Tibial nerve (tissue), 4 donors: ENCODE results near the gene TRDN. TPM values are rescaled to one million over a fixed set of nuclear protein-coding genes. Genes with fewer than 3 reads are reported as not detected.
"Not testable (repeated sequence)": the region's sequence is repeated elsewhere in the genome, so short reads cannot be mapped to it uniquely, and the experiment has no call there.

Source experiments
- DNase-seq, 2 donors: peaks; one replicate each; pipeline ENCODE4 v3.0.0-alpha.2; 2019; ENCODE audit warnings: low spot score in 2 of 2
- H3K27ac ChIP-seq, 4 donors: fragments of 200-600 bp; sonication (generic) in 3 of 4; one replicate each; pipeline ENCODE4 v1.5.1; 2017 to 2019; ENCODE audit warnings: mild to moderate bottlenecking in 1 of 4
- H3K27me3 ChIP-seq, 2 donors: fragments of 200-600 bp; sonication (generic) in 1 of 2; one replicate each; pipeline versions ENCODE4 v1.5.1 to v1.6.0; 2017 to 2019
- H3K36me3 ChIP-seq, 3 donors: fragments of 200-600 bp; sonication (generic); one replicate each; pipeline ENCODE4 v1.5.1; 2018 to 2019
- H3K4me1 ChIP-seq, 4 donors: fragments of 200-600 bp; sonication (generic) in 3 of 4; one replicate each; pipeline ENCODE4 v1.5.1; 2017 to 2019
- H3K4me3 ChIP-seq, 4 donors: fragments of 200-600 bp; sonication (generic) in 3 of 4; one replicate each; pipeline ENCODE4 v1.5.1; 2017 to 2019; ENCODE audit warnings: mild to moderate bottlenecking in 1 of 4, moderate library complexity in 1 of 4
- H3K9me3 ChIP-seq, 4 donors: fragments of 200-600 bp; sonication (generic) in 3 of 4; one replicate each; pipeline ENCODE4 v1.5.1; 2017 to 2019
- CTCF ChIP-seq, 5 experiments: fragments of 200-600 bp in 3 of 5; fragments of 450-650 bp in 2 of 5; sonication (generic) in 3 of 5; IDR thresholded peaks; one replicate each; pipeline ENCODE4 v1.5.1; 2016 to 2019; ENCODE audit warnings: antibody characterized with exemption in 5 of 5, mild to moderate bottlenecking in 3 of 5, moderate library complexity in 2 of 5
- EP300 ChIP-seq, 2 donors: sonication (generic); formaldehyde crosslinking; IDR thresholded peaks; one replicate each; pipeline ENCODE4 v1.6.1; 2017; ENCODE audit warnings: antibody characterized with exemption in 2 of 2, mild to moderate bottlenecking in 1 of 2
- POLR2A ChIP-seq, 2 donors: fragments of 450-650 bp; IDR thresholded peaks; one replicate each; pipeline ENCODE4 v1.6.1; 2017; ENCODE audit warnings: antibody characterized with exemption in 2 of 2, mild to moderate bottlenecking in 2 of 2, moderate library complexity in 2 of 2
- WGBS, 2 donors: methylation state at CpG; one replicate each; pipeline ENCODE4 v1.1.5; 2018; 5-methylcytosine and 5-hydroxymethylcytosine counted together
- total RNA-seq, 4 donors: library from RNA; depleted of rRNA; stranded (reverse); fragments of >200 nt; gene quantifications; one replicate each; pipeline ENCODE4 v1.1.0, GENCODE V29; 2016

The TRDN gene
- total RNA-seq, 4 donors from 2014 or later: 0.30 to 0.59 TPM; not detected in 2

DNA sequence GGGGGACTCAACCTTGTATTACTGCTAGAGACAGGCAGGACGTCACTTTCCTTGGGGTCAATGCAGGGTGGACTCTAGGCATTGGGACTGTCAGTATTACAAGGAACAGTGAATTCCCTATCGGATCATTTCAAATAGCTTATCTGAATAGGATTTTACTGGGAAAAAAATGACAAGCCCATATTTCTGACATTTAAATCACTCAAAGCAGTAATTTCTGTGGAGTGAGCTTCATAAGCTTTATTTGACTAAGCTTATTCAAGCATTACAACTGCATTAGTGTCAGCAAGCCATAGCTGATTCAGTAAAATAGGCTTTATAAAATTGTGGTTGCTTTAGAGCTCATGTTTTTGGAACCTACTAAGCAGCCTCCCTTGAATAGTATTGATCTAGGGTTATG is 44.3 kb downstream of the TRDN start:
- 64% methylated on average over 2 of the region's 2 CpGs for WGBS, 2 donors
- DNase-seq: no peak

DNA sequence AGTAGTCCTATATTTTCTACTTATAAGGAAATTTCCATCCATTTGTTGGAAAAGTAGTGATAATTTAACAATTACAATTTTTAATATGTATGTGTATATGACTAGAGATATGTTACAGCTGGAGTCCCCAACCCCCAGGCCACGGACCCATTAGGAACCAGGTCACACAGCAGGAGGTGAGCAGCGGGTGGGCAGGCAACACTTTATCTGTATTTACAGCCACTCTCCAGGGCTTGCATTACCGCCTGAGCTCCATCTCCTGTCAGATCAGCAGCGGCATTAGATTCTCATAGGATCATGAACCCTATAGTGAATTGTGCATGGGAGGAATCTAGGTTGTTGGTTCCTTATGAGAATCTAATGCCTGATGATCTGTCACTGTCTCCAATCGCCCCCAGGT is 46.8 kb downstream of the TRDN start:
- Histone ChIP-seq H3K4me3 (no peak overlapping the region), H3K9me3 (no peaks in the 10 kb centered on the region), H3K27me3 (no peaks in the 10 kb centered on the region), H3K4me1 (no peaks in the 10 kb centered on the region), H3K27ac (no peak overlapping the region), H3K36me3 (no peaks in the 10 kb centered on the region)
- TF ChIP-seq EP300 (IDR thresholded peaks at IDR 0.05): no peak
- TF ChIP-seq CTCF (IDR thresholded peaks at IDR 0.05): no peak
- no peak for DNase-seq
- 92 to 96% methylated on average over 5 of the region's 5 CpGs for WGBS, 2 donors

More for the DNA sequence above, 44.3 kb downstream of the TRDN start:
- H3K9me3 ChIP-seq: no peaks in the 10 kb centered on the region
- no peaks in the 10 kb centered on the region for H3K4me1 ChIP-seq
- no peak overlapping the region for H3K4me3 ChIP-seq
- H3K27ac ChIP-seq: no peak overlapping the region
- TF ChIP-seq CTCF (IDR thresholded peaks at IDR 0.05) (no peak), POLR2A (IDR thresholded peaks at IDR 0.05) (no peak), EP300 (IDR thresholded peaks at IDR 0.05) (no peak)
- H3K27me3 ChIP-seq: no peaks in the 10 kb centered on the region
- H3K36me3 ChIP-seq: no peaks in the 10 kb centered on the region

DNA sequence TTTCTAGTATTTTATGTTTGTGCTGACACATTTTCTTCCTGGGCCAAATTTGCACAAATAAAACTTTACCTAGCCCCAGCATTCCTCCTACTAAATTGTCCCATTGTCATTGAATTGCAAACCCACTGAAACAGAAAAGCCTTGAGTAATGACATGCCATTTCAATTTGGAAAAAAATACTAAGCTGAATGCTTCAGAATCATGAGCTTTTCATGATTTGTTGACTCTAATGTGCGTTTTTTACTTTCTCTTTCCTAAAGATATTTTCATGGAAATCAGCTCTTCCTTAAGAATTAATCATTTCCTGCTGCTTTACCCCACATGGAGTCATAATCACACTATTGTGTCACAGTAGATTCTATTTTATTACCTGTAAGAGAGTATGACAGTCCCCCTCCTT is 47.4 kb downstream of the TRDN start:
- Histone ChIP-seq H3K27ac (no peak overlapping the region), H3K9me3 (no peaks in the 10 kb centered on the region), H3K27me3 (no peaks in the 10 kb centered on the region), H3K4me3 (no peak overlapping the region), H3K4me1 (no peaks in the 10 kb centered on the region), H3K36me3 (no peaks in the 10 kb centered on the region)
- 19 to 20% methylated on average over 1 of the region's 1 CpG for WGBS, 2 donors
- DNase-seq: no peak
- no peak for TF ChIP-seq POLR2A (IDR thresholded peaks at IDR 0.05)
- TF ChIP-seq EP300 (IDR thresholded peaks at IDR 0.05): no peak
- TF ChIP-seq CTCF (IDR thresholded peaks at IDR 0.05): no peak

GRCh38 chr6:123588546-123588895 is 48.2 kb downstream of the TRDN start:
- Histone ChIP-seq H3K4me1 (no peaks in the 10 kb centered on the region), H3K27ac (no peak overlapping the region), H3K36me3 (no peaks in the 10 kb centered on the region), H3K9me3 (no peaks in the 10 kb centered on the region), H3K4me3 (no peak overlapping the region), H3K27me3 (no peaks in the 10 kb centered on the region)
- DNase-seq: no peak
- TF ChIP-seq CTCF (IDR thresholded peaks at IDR 0.05) (no peak), POLR2A (IDR thresholded peaks at IDR 0.05) (no peak), EP300 (IDR thresholded peaks at IDR 0.05) (no peak)
- 83% methylated on average over 1 of the region's 1 CpG for WGBS, 2 donors

DNA sequence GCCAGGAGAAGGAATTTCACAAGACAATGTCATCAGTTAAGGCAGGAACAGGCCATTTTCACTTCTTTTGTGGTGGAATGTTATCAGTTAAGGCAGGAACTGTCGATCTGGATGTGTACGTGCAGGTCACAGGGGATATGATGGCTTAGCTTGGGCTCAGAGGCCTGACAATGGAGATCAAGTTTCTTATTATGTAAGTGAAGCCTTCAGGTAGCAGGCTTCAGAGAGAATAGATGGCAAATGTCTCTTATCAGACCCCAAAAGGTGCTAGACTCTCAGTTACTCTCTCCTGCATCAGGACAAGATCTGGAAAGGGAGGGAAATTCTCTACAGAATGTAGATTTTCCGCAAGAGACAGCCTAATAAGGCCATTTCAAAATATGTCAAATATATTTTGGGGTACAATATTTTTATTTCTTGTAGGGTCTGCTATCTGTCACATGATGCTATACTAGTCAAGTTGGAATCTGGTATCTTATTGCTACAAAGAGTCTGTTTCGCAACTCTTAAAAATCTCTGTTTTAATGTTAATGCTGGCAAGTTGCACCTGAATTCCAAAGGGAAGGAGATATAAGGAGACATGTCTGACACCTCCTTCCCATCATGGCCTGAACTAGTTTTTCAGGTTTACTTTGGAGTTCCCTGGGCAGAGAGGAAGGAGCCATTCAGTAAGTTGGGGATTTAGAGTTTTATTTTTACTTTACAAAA is 48.8 kb downstream of the TRDN start:
- WGBS, 2 donors: 84 to 85% methylated on average over 4 of the region's 4 CpGs
- H3K27me3 ChIP-seq: no peaks in the 10 kb centered on the region
- no peak overlapping the region for H3K27ac ChIP-seq
- DNase-seq: no peak
- no peaks in the 10 kb centered on the region for H3K9me3 ChIP-seq
- H3K4me3 ChIP-seq: no peak overlapping the region
- TF ChIP-seq CTCF (IDR thresholded peaks at IDR 0.05) (no peak), POLR2A (IDR thresholded peaks at IDR 0.05) (no peak), EP300 (IDR thresholded peaks at IDR 0.05) (no peak)
- no peaks in the 10 kb centered on the region for H3K4me1 ChIP-seq
- H3K36me3 ChIP-seq: no peaks in the 10 kb centered on the region

- not testable (repeated sequence) for H3K4me3 ChIP-seq, H3K9me3 ChIP-seq, DNase-seq, H3K27ac ChIP-seq, H3K36me3 ChIP-seq, H3K27me3 ChIP-seq, H3K4me1 ChIP-seq
- WGBS, 2 donors: 92 to 93% methylated on average over 8 of the region's 8 CpGs
Measured at GRCh38 chr6:123587407-123587806, 49.3 kb downstream of the TRDN start.
